Inferior parietal cortex (tissue), 1 donor: ENCODE measurements around the gene CTXND2.
A peak's percentile ranks its signal among the peaks of the same experiment; 100 is the strongest.
"Not testable (repeated sequence)": the region's sequence is repeated elsewhere in the genome, so short reads cannot be mapped to it uniquely, and the experiment has no call there.

ENCODE experiments used
- DNase-seq: peaks from one replicate; pipeline ENCODE4 v3.0.0-alpha.2; 2016; ENCODE audit errors: extremely low spot score

The CTXND2 gene

DNA sequence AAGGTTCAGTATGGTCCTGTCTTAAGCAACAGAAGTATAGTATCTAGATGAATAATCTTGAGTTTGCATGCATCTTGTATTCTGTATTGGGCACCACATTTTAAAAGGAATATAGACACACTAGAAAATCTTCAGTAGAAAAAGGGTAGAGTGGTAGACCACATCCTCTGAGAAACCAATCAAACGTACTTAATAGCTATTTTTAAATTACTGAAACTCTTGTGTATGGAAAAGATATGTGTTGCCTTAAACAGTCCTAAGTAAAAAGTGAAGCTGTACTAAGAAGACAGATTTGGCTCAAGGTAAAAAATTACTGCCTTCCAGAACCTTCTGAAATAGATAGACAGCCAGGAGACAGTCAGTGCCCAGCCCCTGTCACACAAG lies 3.1 kb downstream of the CTXND2 start:
- no peak for DNase-seq

GRCh38 chr1:150893336-150893913 lies 6.5 kb downstream of the CTXND2 start:
- no peak for DNase-seq

- DNase-seq: no peak
These were observed 8.7 kb downstream of the CTXND2 start for GRCh38 chr1:150895618-150896017.

DNA sequence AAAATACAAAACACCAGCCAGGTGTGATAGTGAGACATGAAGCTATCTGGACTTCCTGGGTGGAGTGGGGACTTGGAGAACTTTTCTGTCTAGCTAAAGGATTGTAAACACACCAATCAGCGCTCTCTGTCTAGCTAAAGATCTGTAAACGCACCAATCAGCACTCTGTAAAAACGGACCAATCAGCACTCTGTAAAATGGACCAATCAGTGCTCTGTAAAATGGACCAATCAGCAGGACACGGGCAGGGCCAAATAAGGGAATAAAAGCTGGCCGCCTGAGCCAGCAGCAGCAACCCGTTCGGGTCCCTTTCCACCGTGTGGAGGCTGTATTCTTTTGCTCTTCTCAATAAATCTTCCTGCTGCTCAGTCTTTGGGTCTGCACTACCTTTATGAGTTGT lies 12.9 kb downstream of the CTXND2 start:
- DNase-seq: not testable (repeated sequence)

DNA sequence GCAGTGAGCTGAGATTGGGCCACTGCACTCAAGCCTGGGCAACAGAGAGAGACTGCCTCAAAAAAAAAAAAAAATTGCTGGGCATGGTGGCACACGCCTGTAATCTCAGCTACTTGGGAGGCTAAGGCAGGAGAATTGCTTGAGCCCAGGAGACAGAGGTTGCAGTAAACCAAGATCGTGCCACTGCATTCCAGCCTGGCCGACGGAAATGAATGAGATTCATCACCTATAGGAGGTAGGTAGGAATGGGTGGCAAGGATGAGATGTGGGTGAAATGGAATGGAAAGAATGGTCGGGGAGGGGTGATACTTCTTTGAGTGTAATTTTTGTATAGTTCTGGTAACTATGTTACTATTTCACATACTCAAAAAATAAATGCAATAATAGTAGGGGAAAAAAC lies 15.4 kb downstream of the CTXND2 start:
- no peak for DNase-seq

DNA sequence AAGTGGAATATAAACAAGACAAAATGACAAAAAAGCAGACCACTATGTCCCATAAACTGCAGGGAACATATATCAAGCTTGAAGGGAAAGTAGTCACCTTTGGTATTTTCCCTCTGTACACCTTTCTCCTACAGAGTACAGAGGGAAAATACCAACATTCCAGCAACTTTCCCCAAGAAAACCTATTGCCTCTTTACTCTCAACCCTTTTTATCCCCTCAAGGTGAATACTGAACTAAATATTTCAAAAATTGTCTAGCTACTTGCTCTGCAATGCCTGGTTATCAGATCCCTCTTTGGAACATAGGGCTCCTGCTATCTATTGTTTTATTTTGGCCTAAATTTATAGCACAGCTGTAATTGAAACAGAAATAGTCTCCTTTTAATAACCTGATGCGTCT lies 15.8 kb downstream of the CTXND2 start:
- no peak for DNase-seq

GRCh38 chr1:150905301-150905700 lies 18.4 kb downstream of the CTXND2 start:
- no peak for DNase-seq

DNA sequence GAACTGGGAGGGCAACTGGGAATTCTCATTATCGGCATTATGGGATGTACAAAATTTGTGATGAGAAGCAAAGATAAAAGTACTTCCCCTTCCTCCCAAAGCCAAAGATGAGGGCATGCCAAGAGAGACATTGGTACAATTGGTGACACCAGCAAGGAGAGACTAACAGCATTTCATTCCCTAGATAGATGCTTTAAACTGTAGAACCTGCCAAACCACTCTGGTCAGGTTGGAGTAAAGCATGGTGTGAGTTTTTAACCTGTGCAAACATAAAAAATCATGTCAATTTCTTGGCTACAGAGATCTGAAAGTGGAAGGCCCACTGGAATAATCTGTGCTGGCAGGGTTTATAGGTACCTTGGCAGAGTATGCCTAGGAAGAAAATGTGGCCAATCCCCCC lies 19.4 kb downstream of the CTXND2 start:
- no peak for DNase-seq

DNA sequence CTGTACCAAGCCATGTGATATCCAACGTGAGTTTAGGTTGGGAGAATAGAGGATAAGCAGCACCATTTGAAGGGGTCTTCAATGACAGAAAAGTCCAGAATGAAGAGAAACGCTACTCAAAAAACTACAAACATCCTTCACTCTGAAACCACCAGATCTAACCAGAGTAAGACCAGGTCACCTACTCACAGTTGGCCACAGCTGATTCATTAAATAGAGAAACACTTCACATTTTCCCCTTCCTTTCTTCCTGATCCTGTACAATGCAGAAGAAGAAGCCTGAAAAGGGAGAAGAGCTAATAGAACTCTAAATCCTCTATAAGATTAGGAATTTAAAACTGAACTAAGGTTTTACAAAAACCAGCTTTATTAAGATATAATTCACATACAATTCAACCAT lies 19.9 kb downstream of the CTXND2 start:
- no peak for DNase-seq

- DNase-seq: no peak
These were observed 22.7 kb downstream of the CTXND2 start for GRCh38 chr1:150909585-150910180.

GRCh38 chr1:150912623-150913022 lies 25.7 kb downstream of the CTXND2 start:
- DNase-seq: no peak

DNA sequence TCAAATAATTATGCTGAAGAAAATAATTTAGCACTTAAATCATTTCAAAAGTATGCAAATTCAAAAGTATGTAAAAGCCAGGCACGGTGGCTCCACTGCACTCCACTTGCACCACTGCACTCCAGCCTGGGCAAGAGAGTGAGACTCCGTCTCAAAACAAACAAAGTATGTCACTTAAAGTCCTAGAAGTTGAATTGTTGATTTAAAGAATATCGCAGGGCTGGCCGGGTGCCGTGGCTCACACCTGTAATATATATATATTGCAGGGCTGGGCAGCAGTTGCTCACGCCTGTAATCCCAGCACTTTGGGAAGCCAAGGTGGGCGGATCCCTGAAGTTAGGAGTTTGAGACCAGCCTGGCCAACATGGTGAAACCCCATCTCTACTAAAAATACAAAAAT lies 30.5 kb downstream of the CTXND2 start:
- no peak for DNase-seq

DNA sequence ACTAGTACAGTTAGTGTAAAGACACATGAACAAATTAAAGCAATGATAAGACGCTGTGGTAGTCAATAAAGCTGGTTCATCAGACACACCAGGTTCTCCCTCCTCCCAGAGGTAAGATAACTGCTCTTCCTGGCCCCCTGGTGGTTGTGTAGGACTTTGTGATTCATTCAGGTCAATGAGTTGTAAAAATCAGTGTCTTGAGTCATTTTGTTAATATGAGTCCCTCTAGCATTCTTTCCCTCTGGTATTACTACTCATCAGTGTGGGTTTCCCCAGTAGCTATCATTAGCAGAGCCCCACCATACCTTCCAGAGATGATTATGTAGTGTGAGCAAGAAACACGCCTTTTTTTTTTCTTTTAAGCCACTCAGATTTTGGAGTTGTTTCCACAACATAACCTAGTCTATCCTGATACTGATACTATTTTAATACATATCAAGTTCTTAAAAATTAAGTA lies 35.6 kb downstream of the CTXND2 start:
- peak; percentile 73 for DNase-seq

- DNase-seq: no peak
These were observed 38.1 kb downstream of the CTXND2 start for GRCh38 chr1:150925080-150925479.

DNA sequence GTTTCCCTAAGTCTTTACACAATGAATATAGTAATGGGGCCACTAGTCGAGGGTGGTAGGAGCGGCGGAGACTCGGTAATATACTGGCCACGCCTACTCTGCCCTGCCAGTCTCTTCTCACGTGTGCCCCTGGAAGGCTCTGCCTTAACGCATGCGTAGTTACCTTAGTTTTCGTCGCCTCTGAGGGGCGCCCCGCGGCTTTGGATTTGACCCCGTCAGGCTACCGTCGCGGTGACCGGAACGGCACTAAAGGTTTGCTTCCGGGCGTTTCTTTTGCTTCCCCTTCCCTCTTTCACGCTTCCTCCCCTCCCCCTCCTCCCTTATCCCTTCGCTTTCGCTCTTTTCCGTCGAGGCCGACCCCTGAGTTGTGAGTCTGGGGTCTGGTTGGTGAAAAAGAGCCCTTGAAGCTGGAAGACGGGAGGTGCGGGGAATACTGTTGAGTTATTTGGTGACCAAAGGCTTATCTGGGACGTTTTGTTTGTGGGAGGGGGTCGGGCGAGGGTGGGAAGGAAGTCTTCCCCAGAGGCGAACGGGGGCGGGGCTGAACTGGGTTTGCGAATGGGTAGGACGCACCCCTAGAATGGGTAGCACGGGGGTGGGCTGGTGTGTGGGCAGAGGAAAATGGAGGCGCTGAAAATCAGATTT lies 39.3 kb downstream of the CTXND2 start, which contains the start of gene SETDB1:
SETDB1 (plus strand) TSS at position 267 of the 645 bp plus-strand sequence. CDS start 1,352 bp downstream, outside the sequence.
- DNase-seq: peak; percentile 97

- DNase-seq: no peak
These were observed 40.7 kb downstream of the CTXND2 start for GRCh38 chr1:150927624-150928023.

- DNase-seq: no peak
These were observed 41.4 kb downstream of the CTXND2 start for GRCh38 chr1:150928286-150928685.

- DNase-seq: not testable (repeated sequence)
These were observed 41.8 kb downstream of the CTXND2 start for GRCh38 chr1:150928775-150929174.

GRCh38 chr1:150931773-150932172 lies 44.8 kb downstream of the CTXND2 start:
- no peak for DNase-seq

DNA sequence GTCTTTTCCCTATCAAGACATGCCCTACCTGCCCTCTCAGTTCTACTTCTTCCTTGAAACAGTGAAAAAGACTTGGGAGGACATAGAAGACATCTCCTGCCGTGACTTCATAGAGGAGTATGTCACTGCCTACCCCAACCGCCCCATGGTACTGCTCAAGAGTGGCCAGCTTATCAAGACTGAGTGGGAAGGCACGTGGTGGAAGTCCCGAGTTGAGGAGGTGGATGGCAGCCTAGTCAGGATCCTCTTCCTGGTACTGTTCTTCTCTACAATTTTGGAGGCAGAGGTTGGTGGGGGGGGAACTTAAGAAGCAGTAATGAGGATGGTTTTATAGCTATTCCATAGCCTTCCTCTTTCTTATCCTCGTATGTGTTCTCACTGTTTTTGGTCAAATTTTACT lies 57.9 kb downstream of the CTXND2 start:
- DNase-seq: no peak

DNA sequence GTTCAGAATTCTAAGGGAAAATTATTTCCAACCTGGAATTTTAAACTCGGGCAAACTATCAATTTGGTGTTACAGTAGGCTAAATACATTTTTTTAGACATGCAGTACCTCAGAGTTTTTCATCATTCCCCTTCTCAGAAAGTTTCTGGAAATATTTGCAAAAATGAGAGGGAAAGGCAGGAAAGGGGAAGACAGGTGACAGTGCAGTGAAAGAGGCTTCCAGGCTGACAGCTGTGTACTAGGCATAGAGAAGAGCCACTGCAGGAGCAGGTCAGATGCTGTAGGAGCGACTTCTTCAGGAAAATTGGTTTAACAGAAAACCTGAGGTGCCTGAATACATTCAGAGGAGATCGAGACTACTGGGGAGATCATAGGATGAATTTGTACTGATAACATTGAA lies 67.8 kb downstream of the CTXND2 start:
- no peak for DNase-seq

GRCh38 chr1:150955280-150955679 lies 68.3 kb downstream of the CTXND2 start:
- DNase-seq: no peak

DNA sequence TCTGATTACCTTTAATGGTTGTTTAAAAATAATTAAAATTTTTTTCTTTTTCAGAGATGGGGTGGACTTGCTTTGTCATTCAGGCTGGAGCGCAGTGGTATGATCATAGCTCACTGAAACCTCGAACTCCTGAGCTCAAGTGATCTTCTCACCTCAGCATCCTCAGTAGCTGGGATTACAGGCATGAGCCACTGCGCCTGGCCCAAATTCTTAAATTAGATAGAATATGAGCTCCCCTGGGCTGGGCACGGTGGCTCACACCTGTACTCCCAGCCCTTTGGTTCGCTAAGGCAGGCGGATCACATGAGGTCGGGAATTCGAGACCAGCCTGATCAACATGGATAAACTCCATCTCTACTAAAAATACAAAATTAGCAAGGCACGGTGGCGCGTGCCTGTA lies 70.7 kb downstream of the CTXND2 start:
- DNase-seq: no peak
